SK-N-SH (cell line): Measurements from ENCODE around the gene KCNH4. TPM values are rescaled to one million over a fixed set of nuclear protein-coding genes. Genes with fewer than 3 reads are reported as not detected.

Experiments used
- CTCF ChIA-PET: fragments of 300-600, 350-600 bp; formaldehyde crosslinking; extraction: SDS; loops from one replicate; lab custom pipeline; 2021; lab: Yijun Ruan, JAX
- POLR2A ChIA-PET: fragments of 350-600 bp; sonication (Branson Sonifier 250); formaldehyde crosslinking; extraction: SDS; loops from one replicate; lab custom pipeline; 2020; ENCODE audit warnings: antibody characterized with exemption, inconsistent platforms; lab: Yijun Ruan, JAX
- DNase-seq: peaks from one replicate; pipeline ENCODE4 v3.0.0; 2012
- H2AFZ ChIP-seq: fragments of 200-600 bp; sonication (generic); 2 replicates; pipeline ENCODE4 v1.8.1; 2016; ENCODE audit warnings: antibody characterized with exemption, mild to moderate bottlenecking, low read depth
- H3F3A ChIP-seq: fragments of 200-600 bp; sonication (generic); replicated peaks from 2 replicates; pipeline ENCODE3; 2016; ENCODE audit warnings: antibody characterized with exemption, mild to moderate bottlenecking; ENCODE audit not compliant: insufficient read depth
- H3K27ac ChIP-seq, 2 experiments: fragments of 200-500 bp in 1 of 2; fragments of 200-600 bp in 1 of 2; sonication (Bioruptor generic) in 1 of 2; sonication (generic), shearing (Covaris generic) in 1 of 2; 2 replicates each; pipeline versions ENCODE4 v1.5.1 to v1.6.1; 2014 to 2016; ENCODE audit warnings: low read depth in 2 of 2, inconsistent platforms in 1 of 2, low read length in 1 of 2, mild to moderate bottlenecking in 1 of 2, mixed read lengths in 1 of 2
- H3K27me3 ChIP-seq: fragments of 200-600 bp; sonication (generic), shearing (Covaris generic); 2 replicates; pipeline ENCODE4 v1.6.1; 2016; ENCODE audit warnings: mixed run types; ENCODE audit not compliant: insufficient read depth
- H3K36me3 ChIP-seq, 2 experiments: fragments of 200-500 bp in 1 of 2; fragments of 200-600 bp in 1 of 2; sonication (Bioruptor generic) in 1 of 2; sonication (generic) in 1 of 2; replicated peaks in 1 of 2; 2 replicates each; pipeline versions ENCODE3 to v1.5.1; 2014 to 2016; ENCODE audit warnings: low read length in 1 of 2, mild to moderate bottlenecking in 1 of 2; ENCODE audit not compliant: insufficient read depth in 2 of 2, control insufficient read depth in 1 of 2
- H3K4me1 ChIP-seq, 2 experiments: fragments of 200-500 bp in 1 of 2; fragments of 200-600 bp in 1 of 2; sonication (Bioruptor generic) in 1 of 2; sonication (generic), shearing (Covaris generic) in 1 of 2; 2 replicates each; pipeline versions ENCODE4 v1.5.1 to v1.6.1; 2014 to 2016; ENCODE audit warnings: low read depth in 1 of 2, low read length in 1 of 2, mixed run types in 1 of 2; ENCODE audit not compliant: insufficient read depth in 2 of 2, control insufficient read depth in 1 of 2
- H3K4me2 ChIP-seq: fragments of 200-600 bp; sonication (generic), shearing (Covaris generic); 2 replicates; pipeline ENCODE4 v1.6.1; 2017; ENCODE audit warnings: mixed run types
- H3K4me3 ChIP-seq, 2 experiments: fragments of 200-500 bp in 1 of 2; fragments of 200-600 bp in 1 of 2; sonication (Bioruptor generic) in 1 of 2; sonication (generic), shearing (Covaris generic) in 1 of 2; 2 replicates each; pipeline versions ENCODE4 v1.5.1 to v1.8.1; 2014 to 2016; ENCODE audit warnings: low read depth in 2 of 2, inconsistent platforms in 1 of 2, low read length in 1 of 2, mild to moderate bottlenecking in 1 of 2, mixed read lengths in 1 of 2, moderate library complexity in 1 of 2
- H3K79me2 ChIP-seq: fragments of 200-600 bp; sonication (generic); 2 replicates; pipeline ENCODE4 v1.8.1; 2017; ENCODE audit warnings: mild to moderate bottlenecking; ENCODE audit not compliant: insufficient read depth
- H3K9ac ChIP-seq: fragments of 200-600 bp; sonication (generic); 2 replicates; pipeline ENCODE4 v1.6.1; 2017; ENCODE audit warnings: mixed run types
- H3K9me2 ChIP-seq: fragments of 200-600 bp; sonication (generic); 2 replicates; pipeline ENCODE4 v1.6.1; 2017; ENCODE audit warnings: mixed run types
- H3K9me3 ChIP-seq: fragments of 200-600 bp; sonication (generic); 2 replicates; pipeline ENCODE4 v1.6.1; 2017; ENCODE audit warnings: mixed run types, mild to moderate bottlenecking, moderate library complexity
- H4K20me1 ChIP-seq: fragments of 200-600 bp; sonication (generic); 2 replicates; pipeline ENCODE4 v1.6.1; 2017; ENCODE audit warnings: mild to moderate bottlenecking, mixed run types; ENCODE audit not compliant: insufficient read depth
- CTCF ChIP-seq: fragments of 200-600 bp; sonication (generic); IDR thresholded peaks from 2 replicates; pipeline ENCODE4 v1.6.1; 2017; ENCODE audit warnings: antibody characterized with exemption, mild to moderate bottlenecking, moderate library complexity
- EP300 ChIP-seq, 2 experiments: IDR thresholded peaks; 2 replicates each; pipeline versions ENCODE4 v1.4.0 to v1.6.1; 2012; ENCODE audit warnings: borderline replicate concordance in 1 of 2, low read depth in 1 of 2, low read length in 1 of 2
- EZH2phosphoT487 ChIP-seq: fragments of 200-600 bp; sonication (generic); IDR thresholded peaks from 2 replicates; pipeline ENCODE4 v1.6.1; 2017; ENCODE audit warnings: low read depth, mixed run types, mild to moderate bottlenecking, antibody characterized with exemption, moderate library complexity, borderline replicate concordance
- FOSL2 ChIP-seq: IDR thresholded peaks from 2 replicates; pipeline ENCODE4 v1.4.0; 2012; ENCODE audit warnings: low read depth, mild to moderate bottlenecking, moderate library complexity, borderline replicate concordance
- FOXJ3 ChIP-seq: sonication (generic); formaldehyde crosslinking; IDR thresholded peaks from 2 replicates; pipeline ENCODE4 v1.5.1; 2020; ENCODE audit warnings: mild to moderate bottlenecking, missing genetic modification reagents
- GATA2 ChIP-seq: sonication (generic); formaldehyde crosslinking; IDR thresholded peaks from 2 replicates; pipeline ENCODE4 v1.5.0; 2020; ENCODE audit warnings: mild to moderate bottlenecking, missing genetic modification reagents
- IRF3 ChIP-seq: fragments of 150-350 bp; IDR thresholded peaks from 2 replicates; pipeline ENCODE4 v1.6.1; 2016; ENCODE audit warnings: mild to moderate bottlenecking, low read depth, low read length
- JUND ChIP-seq: IDR thresholded peaks from 2 replicates; pipeline ENCODE4 v1.4.0; 2012
- NRF1 ChIP-seq: IDR thresholded peaks from 2 replicates; pipeline ENCODE4 v1.6.1; 2012; ENCODE audit warnings: low read depth, mild to moderate bottlenecking, low read length
- POLR2AphosphoS5 ChIP-seq: IDR thresholded peaks from 2 replicates; pipeline ENCODE4 v1.6.1; 2012; ENCODE audit warnings: low read depth, low read length
- RFX5 ChIP-seq: IDR thresholded peaks from 2 replicates; pipeline ENCODE4 v1.6.1; 2012; ENCODE audit warnings: mild to moderate bottlenecking, improper control_type of control experiment, low read length
- TAF1 ChIP-seq: IDR thresholded peaks from 2 replicates; pipeline ENCODE4 v1.6.1; 2012; ENCODE audit warnings: low read depth, mild to moderate bottlenecking, low read length, moderate library complexity, borderline replicate concordance
- TCF12 ChIP-seq: IDR thresholded peaks from 2 replicates; pipeline ENCODE4 v1.4.0; 2012
- USF1 ChIP-seq: IDR thresholded peaks from 2 replicates; pipeline ENCODE4 v1.4.0; 2012; ENCODE audit warnings: low read depth, borderline replicate concordance
- YY1 ChIP-seq: IDR thresholded peaks from 2 replicates; pipeline ENCODE4 v1.4.0; 2012; ENCODE audit warnings: low read depth, mild to moderate bottlenecking
- WGBS: methylation state at CpG from one replicate; pipeline ENCODE4 v1.1.6; 2017; ENCODE audit warnings: low lambda C conversion rate; 5-methylcytosine and 5-hydroxymethylcytosine counted together
- polyA plus RNA-seq, 3 experiments: library from polyadenylated mRNA; depleted of rRNA; stranded (reverse); fragments of >200 nt; gene quantifications; 2 replicates each; pipeline ENCODE4 v1.2.3, GENCODE V29; 2012

The KCNH4 gene
- polyA plus RNA-seq, 1 of the 3 experiments (the other 2 are of a cell fraction) = 0.46 TPM

GRCh38 chr17:42200706-42201457, 19.9 kb upstream of the KCNH4 start:
- ChIA-PET CTCF (interaction anchor here (0.7 to 3.8 kb wide), 5 partner anchors 16 to 205 kb away, joined by 3 to 19 read pairs (median 4); partner anchors contain the start of gene KCNH4), POLR2A (interaction anchor here (0.6 to 0.7 kb wide), 2 partner anchors 36 to 349 kb away, joined by 3 read pairs; no protein-coding TSS in a partner anchor)
- peak; percentile 82 for DNase-seq
- Histone ChIP-seq H3K9me3 (no peaks in the 10 kb centered on the region), H3F3A (no peaks in the 10 kb centered on the region), H3K4me3 (no peak overlapping the region), H3K4me1 (peaks cover 0 to 12% of the 10 kb centered on the region in 2 experiments; a peak in 1 of 4 replicates), H3K27me3 (no peaks in the 10 kb centered on the region), H3K79me2 (no peaks in the 10 kb centered on the region), H3K9me2 (no peaks in the 10 kb centered on the region), H3K36me3 (peaks cover 5 to 10% of the 10 kb centered on the region in 2 experiments), H3K27ac (peak overlapping the region in 1 of 2 experiments; percentile 83; a peak in 2 of 4 replicates), H3K4me2 (no peak overlapping the region), H4K20me1 (no peaks in the 10 kb centered on the region), H3K9ac (no peak overlapping the region), H2AFZ (no peak overlapping the region)
- TF ChIP-seq RFX5 = no peak
- peak; percentile 57 for TF ChIP-seq GATA2 (CRISPR knock-in tag)
- no peak for TF ChIP-seq FOXJ3 (CRISPR knock-in tag)
- peak; percentile 25; the same call in 1 of the 2 replicates for TF ChIP-seq NRF1
- 71% methylated on average over 14 of the region's 14 CpGs for WGBS

GRCh38 chr17:42199416-42200011, 18.6 kb upstream of the KCNH4 start:
- TF ChIP-seq TCF12 (no peak), YY1 (no peak), TAF1 (no peak), EZH2phosphoT487 (no peak), IRF3 (no peak), EP300 (IDR thresholded peaks at IDR 0.05; ENCODE audit: borderline replicate concordance in 1 of 2, low read depth in 1 of 2, low read length in 1 of 2) (no peak), USF1 (no peak), JUND (no peak), FOSL2 (no peak), CTCF (no peak), POLR2AphosphoS5 (no peak), FOXJ3 (CRISPR knock-in tag) (no peak)
- H3K79me2 ChIP-seq = no peaks in the 10 kb centered on the region
- no peak overlapping the region for H3K9ac ChIP-seq
- H3K27ac ChIP-seq = no peak overlapping the region
- H3K9me3 ChIP-seq = no peaks in the 10 kb centered on the region
- ChIA-PET CTCF (interaction anchor here (1.5 to 3.8 kb wide), 3 partner anchors 18 to 206 kb away, joined by 4 to 19 read pairs (median 10); partner anchors contain the start of gene KCNH4), POLR2A (no interaction called here)
- H3F3A ChIP-seq = no peaks in the 10 kb centered on the region
- no peaks in the 10 kb centered on the region for H3K27me3 ChIP-seq
- H4K20me1 ChIP-seq = no peaks in the 10 kb centered on the region
- whole genome bisulfite sequencing = 88% methylated on average over 11 of the region's 12 CpGs
- peaks cover 0 to 13% of the 10 kb centered on the region in 2 experiments; a peak in 1 of 4 replicates for H3K4me1 ChIP-seq
- no peak for DNase-seq
- no peak overlapping the region for H2AFZ ChIP-seq
- H3K9me2 ChIP-seq = no peaks in the 10 kb centered on the region
- no peak overlapping the region for H3K4me2 ChIP-seq
- H3K36me3 ChIP-seq = peaks cover 0 to 7% of the 10 kb centered on the region in 2 experiments
- H3K4me3 ChIP-seq = no peak overlapping the region
